Keratinocyte (primary cell): ENCODE data around the gene ANG. TPM values are rescaled to one million over a fixed set of nuclear protein-coding genes. Genes with fewer than 3 reads are reported as not detected.
"Not testable (repeated sequence)": the region's sequence is repeated elsewhere in the genome, so short reads cannot be mapped to it uniquely, and the experiment has no call there.

ENCODE experiments used
- DNase-seq: peaks from one replicate; pipeline ENCODE4 v3.0.0-alpha.2; 2011; ENCODE audit warnings: low read depth, missing footprints, low spot score
- FAIRE-seq: peaks from 2 replicates; lab custom pipeline; 2011; peaks lifted over from hg19 to GRCh38; lab: Jason Lieb, UNC
- H2AFZ ChIP-seq: 2 replicates; pipeline ENCODE4 v1.6.0; 2012; ENCODE audit warnings: low read length, control low read depth, inconsistent platforms; ENCODE audit not compliant: control insufficient read depth
- H3K27ac ChIP-seq: 2 replicates; pipeline ENCODE4 v1.5.1; 2011; ENCODE audit warnings: low read length; ENCODE audit not compliant: control insufficient read depth, insufficient read depth
- H3K27me3 ChIP-seq: 3 replicates; pipeline ENCODE4 v1.6.0; 2011; ENCODE audit warnings: low read length; ENCODE audit not compliant: control insufficient read depth, insufficient read depth; ENCODE audit errors: extremely low read depth
- H3K36me3 ChIP-seq, 2 experiments: 2 replicates in 1 of 2; 3 replicates in 1 of 2; pipeline ENCODE4 v1.5.1; 2011; ENCODE audit warnings: low read length in 2 of 2, mild to moderate bottlenecking in 1 of 2; ENCODE audit not compliant: control insufficient read depth in 2 of 2, insufficient read depth in 2 of 2; ENCODE audit errors: extremely low read depth in 1 of 2
- H3K4me1 ChIP-seq: 3 replicates; pipeline ENCODE4 v1.5.1; 2011; ENCODE audit warnings: low read length; ENCODE audit not compliant: control insufficient read depth, insufficient read depth; ENCODE audit errors: extremely low read depth
- H3K4me2 ChIP-seq: 3 replicates; pipeline ENCODE4 v1.6.0; 2011; ENCODE audit warnings: low read depth, low read length; ENCODE audit not compliant: control insufficient read depth, insufficient read depth; ENCODE audit errors: extremely low read depth
- H3K4me3 ChIP-seq, 3 experiments: fragments of 200-600 bp in 1 of 3; sonication (generic) in 1 of 3; 2 replicates in 2 of 3; 3 replicates in 1 of 3; pipeline ENCODE4 v1.5.1; 2011 to 2016; ENCODE audit warnings: low read length in 3 of 3, mild to moderate bottlenecking in 3 of 3, control low read depth in 2 of 3, inconsistent platforms in 1 of 3, low read depth in 1 of 3, mixed read lengths in 1 of 3, mixed run types in 1 of 3, moderate library complexity in 1 of 3; ENCODE audit not compliant: control insufficient read depth in 2 of 3, insufficient read depth in 2 of 3; ENCODE audit errors: extremely low read depth in 1 of 3
- H3K79me2 ChIP-seq: 2 replicates; pipeline ENCODE4 v1.6.0; 2012; ENCODE audit warnings: low read length; ENCODE audit not compliant: control insufficient read depth, insufficient read depth
- H3K9ac ChIP-seq: 3 replicates; pipeline ENCODE4 v1.6.0; 2011; ENCODE audit warnings: low read length; ENCODE audit not compliant: control insufficient read depth, insufficient read depth; ENCODE audit errors: extremely low read depth
- H3K9me1 ChIP-seq: 3 replicates; pipeline ENCODE4 v1.6.0; 2011; ENCODE audit warnings: low read length; ENCODE audit not compliant: control insufficient read depth, insufficient read depth; ENCODE audit errors: extremely low read depth
- H3K9me3 ChIP-seq: 2 replicates; pipeline ENCODE4 v1.5.1; 2012; ENCODE audit warnings: low read depth, low read length; ENCODE audit not compliant: control insufficient read depth
- H4K20me1 ChIP-seq: 3 replicates; pipeline ENCODE4 v1.6.0; 2011; ENCODE audit warnings: low read length; ENCODE audit not compliant: control insufficient read depth, insufficient read depth; ENCODE audit errors: extremely low read depth
- CTCF ChIP-seq, 3 experiments: IDR thresholded peaks in 1 of 3; conservative IDR thresholded peaks in 1 of 3; optimal IDR thresholded peaks in 1 of 3; 2 replicates in 2 of 3; 3 replicates in 1 of 3; pipeline versions ENCODE3 to v1.5.1; 2011; ENCODE audit warnings: low read length in 3 of 3, mild to moderate bottlenecking in 3 of 3, moderate library complexity in 2 of 3, control low read depth in 1 of 3, inconsistent platforms in 1 of 3; ENCODE audit not compliant: insufficient read depth in 2 of 3; ENCODE audit errors: extremely low read depth in 1 of 3
- EZH2 ChIP-seq: IDR thresholded peaks from one replicate; pipeline ENCODE4 v1.6.1; 2012; ENCODE audit warnings: inconsistent platforms, mild to moderate bottlenecking, low read length, moderate library complexity
- dilution Hi-C: fragments of 300-500 bp; cut with MboI; formaldehyde crosslinking; loops from one replicate; pipeline ENCODE4 v1.7.0; 2020; ENCODE audit warnings: low sequenced_read_pairs; ENCODE audit not compliant: extremely low pct_ligation_motif_present
- polyA plus RNA-seq, 5 experiments: library from polyadenylated mRNA; depleted of rRNA in 3 of 5; stranded (reverse) in 3 of 5; stranded (forward) in 1 of 5; unstranded in 1 of 5; fragments of >200 nt; gene quantifications; 1 replicate in 1 of 5; 2 replicates in 3 of 5; 3 replicates in 1 of 5; pipeline versions ENCODE4 v1.2.1 to v1.2.3, GENCODE V29; 2011 to 2012; ENCODE audit warnings: missing spikeins in 2 of 5, low read depth in 1 of 5, low replicate concordance in 1 of 5

The ANG gene
- polyA plus RNA-seq, 1 donor (not counting 4 experiments of a cell fraction or from before 2014, with no cell fraction given): 4.0 TPM

- no peak overlapping the region for H2AFZ ChIP-seq
Measured at GRCh38 chr14:20661197-20661596, 27.4 kb upstream of the ANG start.

GRCh38 chr14:20662968-20663732, 25.4 kb upstream of the ANG start:
- peak overlapping the region; percentile 19 for H3K27ac ChIP-seq
- peak overlapping the region; percentile 98 for H2AFZ ChIP-seq
- no peaks in the 10 kb centered on the region for H3K36me3 ChIP-seq
- no peaks in the 10 kb centered on the region for H4K20me1 ChIP-seq
- H3K9me3 ChIP-seq: no peaks in the 10 kb centered on the region
- H3K27me3 ChIP-seq: no peaks in the 10 kb centered on the region
- DNase-seq: peak; percentile 96
- TF ChIP-seq CTCF (optimal IDR thresholded peaks at IDR 0.05 in 1 of 3, IDR thresholded peaks at IDR 0.05 in 1 of 3, conservative IDR thresholded peaks at IDR 0.05 in 1 of 3; ENCODE audit: extremely low read depth in 1 of 3, insufficient read depth in 2 of 3, low read length in 3 of 3) (peak; percentile 52 to 62 (median 62)), EZH2 (no peak)
- dilution Hi-C loops: no loop called here
- no peaks in the 10 kb centered on the region for H3K4me1 ChIP-seq
- no peaks in the 10 kb centered on the region for H3K79me2 ChIP-seq
- no peaks in the 10 kb centered on the region for H3K9me1 ChIP-seq
- peak overlapping the region; percentile 91 for H3K4me2 ChIP-seq
- H3K9ac ChIP-seq: peak overlapping the region; percentile 62
- peak overlapping the region; percentile 51 to 91 (median 86) for H3K4me3 ChIP-seq
- FAIRE-seq: peak; percentile 44

More at GRCh38 chr14:20661197-20661596, 27.4 kb upstream of the ANG start:
- dilution Hi-C loops: no loop called here
- Histone ChIP-seq H3K9me3 (no peaks in the 10 kb centered on the region), H3K27me3 (no peaks in the 10 kb centered on the region), H3K79me2 (no peaks in the 10 kb centered on the region), H3K4me1 (no peaks in the 10 kb centered on the region), H3K4me3 (no peak overlapping the region), H3K4me2 (no peak overlapping the region), H3K9ac (no peak overlapping the region), H3K36me3 (no peaks in the 10 kb centered on the region), H3K27ac (no peak overlapping the region), H3K9me1 (no peaks in the 10 kb centered on the region), H4K20me1 (no peaks in the 10 kb centered on the region)
- no peak for TF ChIP-seq CTCF (optimal IDR thresholded peaks at IDR 0.05 in 1 of 3, IDR thresholded peaks at IDR 0.05 in 1 of 3, conservative IDR thresholded peaks at IDR 0.05 in 1 of 3; ENCODE audit: extremely low read depth in 1 of 3, insufficient read depth in 2 of 3, low read length in 3 of 3)
- no peak for TF ChIP-seq EZH2
- FAIRE-seq (no peak), DNase-seq (no peak)

GRCh38 chr14:20666400-20666961, 22.1 kb upstream of the ANG start:
- H3K9me3 ChIP-seq, H3K27ac ChIP-seq, H3K9ac ChIP-seq, H4K20me1 ChIP-seq, H2AFZ ChIP-seq, DNase-seq, FAIRE-seq, H3K36me3 ChIP-seq, H3K4me1 ChIP-seq, dilution Hi-C loops, H3K79me2 ChIP-seq, H3K9me1 ChIP-seq, H3K4me2 ChIP-seq, H3K4me3 ChIP-seq, H3K27me3 ChIP-seq: not testable (repeated sequence)
